ENCODE measurements around the gene STK24.
"Not testable (repeated sequence)": the region's sequence is repeated elsewhere in the genome, so short reads cannot be mapped to it uniquely, and the experiment has no call there.

The STK24 gene

DNA sequence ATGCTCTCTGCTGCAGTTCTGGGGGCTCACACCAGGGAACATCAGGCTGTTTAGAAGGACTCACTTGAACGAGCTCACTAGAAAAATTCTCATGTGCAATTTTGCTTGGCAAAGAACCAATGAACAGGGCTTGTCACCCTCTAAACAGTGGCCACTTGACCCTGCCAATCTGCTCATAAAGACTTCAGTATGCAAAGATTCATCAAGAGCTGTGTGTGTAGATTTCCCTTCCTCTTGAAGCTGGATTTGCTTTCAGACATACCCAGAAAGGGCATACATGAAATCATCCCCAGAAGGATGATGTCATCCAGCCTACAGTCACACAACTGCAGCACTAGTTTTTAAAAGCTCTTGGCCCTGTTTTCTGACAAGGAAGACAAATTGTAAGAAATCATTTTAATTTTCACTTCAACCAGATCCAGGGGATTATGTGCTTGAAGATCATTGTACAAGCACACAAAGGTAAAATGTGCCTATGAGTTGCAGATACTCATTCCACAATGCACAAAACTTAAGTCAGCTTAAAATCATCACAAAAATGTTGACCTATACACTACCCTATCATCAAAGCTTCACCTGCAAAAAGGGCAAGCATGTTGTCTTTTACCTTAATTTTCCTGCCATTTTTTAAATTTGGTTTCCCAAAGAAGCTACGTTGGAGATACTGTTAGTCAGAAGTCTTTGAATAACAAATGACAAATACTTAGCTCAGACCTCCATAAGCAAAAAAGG, 5.2 kb upstream of the STK24 start:
- no peak for DNase-seq

GRCh38 chr13:98581381-98581780, 4.5 kb upstream of the STK24 start:
- DNase-seq: no peak

- DNase-seq: no peak
These were observed 3.5 kb upstream of the STK24 start for GRCh38 chr13:98580420-98580819.

GRCh38 chr13:98577836-98578285, 954 bp upstream of the STK24 start:
- DNase-seq: no peak

GRCh38 chr13:98576200-98576945, 534 bp downstream of the STK24 start:
- peak; percentile 30 for DNase-seq

DNA sequence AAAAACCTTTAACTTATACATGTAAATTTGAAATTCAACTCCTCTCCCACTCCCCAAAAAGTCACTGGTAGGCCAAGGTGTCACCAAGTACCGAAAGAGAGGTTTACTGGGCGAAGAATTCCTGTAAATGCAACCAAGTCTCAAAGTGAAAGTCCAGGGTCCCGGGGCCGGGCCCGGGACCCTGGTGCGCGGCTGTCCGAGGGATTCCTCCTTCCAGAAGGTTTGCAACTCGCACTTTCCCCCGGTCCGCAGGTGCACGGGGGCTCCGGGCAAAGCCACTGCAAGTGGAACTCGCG, 1.1 kb downstream of the STK24 start:
- DNase-seq: no peak

- DNase-seq: no peak
These were observed 1.7 kb downstream of the STK24 start for GRCh38 chr13:98575009-98575903.

DNA sequence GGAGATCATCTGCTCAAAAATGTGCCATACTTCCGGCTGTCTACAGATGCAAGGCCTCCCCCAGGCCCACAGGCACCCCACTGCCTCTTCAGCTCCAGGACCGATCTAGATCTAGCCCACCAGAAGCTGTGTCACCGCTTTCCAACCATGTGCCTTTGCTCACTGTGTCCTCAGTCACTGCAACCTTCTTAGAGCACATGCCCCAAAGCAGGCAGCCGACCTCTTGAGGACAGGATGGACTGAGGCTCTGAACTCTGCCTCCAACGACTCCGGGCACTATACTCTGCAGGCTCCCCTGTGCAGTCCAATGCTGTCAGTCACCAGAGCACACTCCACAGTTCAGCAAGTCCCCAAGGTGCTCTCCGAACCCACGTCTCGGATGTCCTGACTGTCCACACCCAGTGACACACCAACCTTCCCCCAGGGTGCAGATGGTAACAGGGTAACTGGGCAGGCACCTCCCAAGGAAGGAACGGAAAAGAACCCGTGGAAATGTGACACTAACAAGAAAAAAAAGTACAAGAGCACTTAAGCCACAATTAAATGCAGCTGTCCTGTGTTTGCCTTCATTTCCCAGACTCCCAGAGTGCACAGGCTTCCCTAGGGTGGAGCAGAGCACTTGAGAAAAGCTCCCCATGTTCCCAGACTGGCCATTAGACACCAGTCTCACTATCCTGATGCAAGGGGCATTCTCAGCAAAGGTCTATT, 4.8 kb downstream of the STK24 start:
- no peak for DNase-seq

DNA sequence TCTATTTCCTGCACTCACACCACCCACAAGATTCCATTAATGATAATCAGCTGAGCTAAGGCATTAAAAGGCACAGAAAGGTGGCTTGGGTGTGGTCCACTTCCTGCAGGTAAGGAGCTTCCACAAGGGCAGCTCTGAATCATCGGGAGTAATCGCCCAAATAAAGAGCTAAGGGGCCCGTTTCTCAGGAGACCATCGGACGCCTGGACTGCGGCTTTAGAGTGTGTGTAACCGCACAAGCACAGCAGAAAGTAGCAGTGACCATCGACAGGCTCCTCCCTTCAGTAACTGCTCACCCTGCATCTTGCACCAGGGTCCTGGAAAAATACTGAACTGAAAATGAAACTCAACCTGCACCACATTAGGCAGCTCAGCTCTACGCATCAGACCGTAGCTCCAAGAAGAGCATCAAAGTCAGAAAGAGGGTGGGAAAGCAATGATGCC, 6.0 kb downstream of the STK24 start:
- peak; percentile 45 for DNase-seq

GRCh38 chr13:98569494-98570367, 7.2 kb downstream of the STK24 start:
- DNase-seq: not testable (repeated sequence)

DNA sequence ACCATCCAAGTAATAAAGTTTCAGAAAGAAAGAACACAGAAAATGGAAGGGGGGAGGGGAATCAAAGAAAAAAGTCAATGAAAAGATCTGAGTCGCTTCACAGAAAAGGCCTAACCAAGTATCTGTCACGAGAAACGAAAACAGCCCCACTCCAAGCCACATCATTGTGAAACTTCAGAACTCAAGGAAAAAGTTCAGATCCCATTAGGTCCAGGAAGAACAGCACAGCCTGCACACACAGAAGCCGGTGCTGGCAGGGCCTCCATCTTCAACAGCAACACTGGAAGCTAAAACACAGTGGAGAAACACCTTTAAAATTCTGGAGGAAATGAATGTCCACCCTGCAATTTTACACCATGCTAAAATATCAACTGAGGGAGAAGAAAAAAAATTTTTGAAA, 8.0 kb downstream of the STK24 start:
- DNase-seq: no peak

DNA sequence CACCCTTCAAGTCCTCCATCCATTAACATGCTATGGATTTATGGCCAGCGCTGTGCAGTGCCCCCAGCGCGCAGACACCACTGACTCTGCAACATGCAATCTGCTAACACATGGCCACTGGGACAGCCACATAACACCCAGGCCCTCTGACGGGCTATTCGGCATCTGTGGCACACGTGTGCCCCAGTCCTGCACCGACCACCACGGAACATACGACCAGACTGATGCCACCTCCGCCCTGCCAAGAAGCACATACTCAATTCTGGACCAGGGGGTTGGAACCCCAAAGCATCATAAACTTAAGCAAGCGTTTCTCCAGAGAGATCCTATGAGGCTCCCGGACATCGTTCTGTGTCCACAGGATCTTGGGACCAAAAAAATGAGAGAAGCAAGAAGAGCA, 9.8 kb downstream of the STK24 start:
- no peak for DNase-seq

GRCh38 chr13:98565726-98566565, 11.0 kb downstream of the STK24 start:
- DNase-seq: no peak

- no peak for DNase-seq
These were observed 12.7 kb downstream of the STK24 start for GRCh38 chr13:98564204-98564603.

DNA sequence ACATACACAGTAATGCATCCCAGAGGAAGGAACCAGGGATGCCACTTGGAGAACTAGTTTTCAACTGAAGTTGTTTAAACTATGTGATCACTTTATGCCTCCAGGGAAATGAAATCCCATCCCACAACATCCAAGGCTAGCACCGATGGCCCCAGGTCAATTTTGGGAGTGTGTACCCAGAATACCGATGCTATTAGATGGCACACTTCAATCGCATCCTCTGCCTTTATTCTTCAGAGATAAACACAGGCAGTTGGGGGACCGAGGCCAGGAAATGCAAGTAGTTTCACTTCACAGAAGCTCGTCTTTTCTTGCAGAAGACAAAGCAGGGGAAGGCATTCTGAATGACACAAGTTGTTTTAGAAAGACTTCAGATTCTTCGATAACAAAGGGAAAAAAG, 13.8 kb downstream of the STK24 start:
- peak; percentile 16 for DNase-seq

GRCh38 chr13:98559169-98559568, 17.7 kb downstream of the STK24 start:
- no peak for DNase-seq

GRCh38 chr13:98557937-98558792, 18.7 kb downstream of the STK24 start:
- DNase-seq: no peak

DNA sequence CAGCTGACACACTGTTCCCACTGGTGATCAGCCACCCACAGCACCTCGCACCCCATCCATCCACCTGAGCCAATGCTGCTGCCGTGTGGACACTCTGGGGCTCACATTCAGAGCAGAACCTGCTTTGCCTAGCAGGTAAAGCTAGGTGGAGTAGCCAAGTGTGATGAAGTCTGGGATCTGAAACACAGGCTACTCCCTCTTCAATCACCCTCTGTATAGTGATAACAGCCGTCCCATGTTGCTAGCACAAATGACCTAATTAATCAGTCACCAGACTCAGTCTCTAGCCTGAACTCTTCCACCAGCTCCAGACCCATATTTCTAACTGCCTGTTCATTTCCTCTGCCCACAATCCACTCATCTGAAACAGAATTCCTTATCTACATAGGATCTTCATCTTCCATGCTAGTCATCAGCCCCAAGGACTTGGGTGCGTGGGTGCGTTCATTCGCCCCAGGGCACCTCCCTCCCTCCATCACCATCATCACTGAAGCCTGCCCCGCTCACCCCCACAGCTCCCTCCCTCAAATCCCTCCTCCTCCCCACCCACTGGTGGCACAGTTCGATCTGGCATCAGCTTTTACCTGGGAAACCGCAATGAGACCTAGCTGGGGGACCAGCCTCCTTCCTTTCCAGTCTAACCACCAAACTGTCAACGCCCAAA, 19.8 kb downstream of the STK24 start:
- peak; percentile 24 for DNase-seq

- DNase-seq: no peak
These were observed 20.6 kb downstream of the STK24 start for GRCh38 chr13:98556142-98556816.

Data from stimulated activated naive CD4-positive, alpha-beta T cell treated with Interleukin-2 at 50 U/mL for 16 hours (primary cell).